ENCODE measurements around the gene TMEM192.
"Not testable (repeated sequence)": the region's sequence is repeated elsewhere in the genome, so short reads cannot be mapped to it uniquely, and the experiment has no call there.

TMEM192 gene

GRCh38 chr4:165048170-165048569 is 64.5 kb downstream of the TMEM192 start:
- no peak overlapping the region for H3K4me3 ChIP-seq (ENCODE audit: low read depth, low read length)
- TF ChIP-seq CTCF (IDR thresholded peaks at IDR 0.05; ENCODE audit: insufficient read depth, low read depth, low read length, missing control alignments), result no peak
- no peak for DNase-seq (ENCODE audit: low read depth)

DNA sequence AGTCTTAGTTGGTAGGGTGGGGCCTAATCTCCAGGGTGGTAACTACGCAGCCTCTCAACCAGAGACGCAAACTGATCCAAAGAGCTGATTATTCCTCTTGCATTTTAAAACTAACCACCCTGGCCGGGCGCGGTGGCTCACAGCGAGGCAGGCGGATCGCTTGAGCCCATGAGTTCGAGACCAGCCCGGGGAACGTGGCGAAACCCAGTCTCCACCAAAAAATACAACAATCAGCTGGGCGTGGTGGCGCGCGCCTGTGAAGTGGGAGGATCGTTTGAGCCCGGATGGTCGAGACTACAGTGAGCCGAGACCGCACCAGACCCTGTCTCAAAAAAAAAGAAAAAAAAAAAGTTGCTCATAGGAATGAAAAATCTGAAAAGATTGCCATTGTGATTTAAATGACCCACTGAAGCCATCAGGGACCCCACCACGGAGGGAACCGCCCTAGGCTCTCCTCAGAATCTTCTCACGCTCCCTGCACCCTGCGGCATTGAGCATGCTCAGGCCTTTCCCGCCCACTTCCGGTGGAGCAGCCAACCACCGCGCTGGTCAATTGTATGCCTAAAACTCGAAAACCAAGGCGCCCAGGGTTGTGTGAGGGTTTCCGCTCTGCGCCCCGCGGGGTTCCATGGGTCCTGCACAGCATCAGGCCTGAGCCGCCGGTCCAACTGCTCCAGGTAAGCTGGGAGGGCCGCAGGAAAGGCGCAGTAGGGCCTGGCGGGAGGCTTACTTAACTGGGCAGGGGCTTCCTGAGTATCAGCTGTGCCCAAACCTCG is 81.0 kb downstream of the TMEM192 start, which contains the start of gene TRIM60:
Gene TRIM60 (plus strand): TSS at position 564 of the 776 bp plus-strand sequence. CDS start 8,074 bp downstream, outside the sequence.
- no peak within 1 kb of the TSS for H3K4me3 ChIP-seq (ENCODE audit: low read depth, low read length)
- DNase-seq (ENCODE audit: low read depth), result no peak
- TF ChIP-seq CTCF (IDR thresholded peaks at IDR 0.05; ENCODE audit: insufficient read depth, low read depth, low read length, missing control alignments), result no peak

DNA sequence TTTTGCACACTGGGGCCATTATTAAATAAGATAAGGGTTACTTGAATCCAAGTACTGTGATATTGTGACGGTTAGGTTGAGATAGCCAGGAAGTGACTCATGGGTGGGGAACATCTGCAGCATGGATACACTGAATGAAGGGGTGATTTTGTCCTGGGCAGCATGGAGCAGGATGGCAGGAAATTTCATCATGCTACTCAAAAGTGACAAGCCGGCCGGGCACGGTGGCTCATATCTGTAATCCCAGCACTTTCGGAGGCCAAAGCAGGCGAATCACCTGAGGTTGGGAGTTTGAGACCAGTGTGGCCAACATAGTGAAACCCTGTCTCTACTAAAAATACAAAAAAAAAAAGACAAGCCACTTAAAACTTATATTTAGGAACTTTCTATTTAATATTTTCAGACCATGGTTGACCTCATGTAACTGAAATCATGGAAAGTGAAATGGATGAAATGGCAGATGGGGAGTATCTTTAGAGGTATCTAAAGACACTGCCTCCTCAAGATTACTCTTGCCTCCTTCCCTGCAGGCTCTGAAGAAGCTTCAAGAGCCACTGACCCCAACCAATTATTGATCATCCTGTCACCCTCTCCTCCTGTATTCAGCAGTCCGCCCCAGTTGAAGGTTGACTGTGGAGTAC is 84.8 kb downstream of the TMEM192 start:
- DNase-seq (ENCODE audit: low read depth), result no peak
- no peak for TF ChIP-seq CTCF (IDR thresholded peaks at IDR 0.05; ENCODE audit: insufficient read depth, low read depth, low read length, missing control alignments)
- H3K4me3 ChIP-seq (ENCODE audit: low read depth, low read length), result no peak overlapping the region

DNA sequence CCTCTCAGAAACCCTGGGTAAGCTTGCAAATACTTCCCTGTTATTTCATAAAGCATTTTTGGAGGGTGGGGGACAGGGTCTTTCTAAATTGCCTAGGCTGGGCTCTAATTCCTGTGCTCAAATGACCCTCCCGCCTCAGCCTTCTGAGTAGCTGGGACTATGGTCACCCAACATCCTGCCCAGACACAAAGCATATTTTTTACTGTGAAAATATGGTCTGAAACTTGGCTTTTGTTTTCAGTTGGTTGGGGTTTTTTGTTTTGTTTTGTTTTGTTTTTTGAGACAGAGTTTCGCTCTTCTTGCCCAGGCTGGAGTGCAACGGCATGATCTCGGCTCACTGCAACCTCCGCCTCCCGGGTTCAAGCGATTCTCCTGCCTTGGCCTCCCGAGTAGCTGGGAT is 86.9 kb downstream of the TMEM192 start:
- DNase-seq (ENCODE audit: low read depth), result peak; percentile 30
- H3K4me3 ChIP-seq (ENCODE audit: low read depth, low read length), result not testable (repeated sequence)

All from GM12865 (cell line).